Suprapubic skin (tissue), 4 donors: Measurements from ENCODE around the gene FBXO11.

Source experiments
- EP300 ChIP-seq: sonication (generic); formaldehyde crosslinking; IDR thresholded peaks from one replicate; pipeline ENCODE4 v1.6.1; 2017; ENCODE audit warnings: antibody characterized with exemption
- POLR2A ChIP-seq, 2 donors: fragments of 450-650 bp; IDR thresholded peaks; one replicate each; pipeline ENCODE4 v1.6.1; 2017; ENCODE audit warnings: antibody characterized with exemption in 2 of 2, mild to moderate bottlenecking in 2 of 2, moderate library complexity in 2 of 2
- POLR2AphosphoS5 ChIP-seq, 3 donors: sonication (generic); formaldehyde crosslinking; IDR thresholded peaks; one replicate each; pipeline ENCODE4 v1.6.1; 2017; ENCODE audit warnings: antibody characterized with exemption in 3 of 3
- TF ChIP-seq, protein P1 (sequence below), 2 donors: fragments of 200-600 bp in 1 of 2; fragments of 450-650 bp in 1 of 2; sonication (generic) in 1 of 2; IDR thresholded peaks; one replicate each; pipeline ENCODE4 v1.5.1; 2016 to 2019; ENCODE audit warnings: antibody characterized with exemption in 2 of 2, mild to moderate bottlenecking in 1 of 2, moderate library complexity in 1 of 2

- TF ChIP-seq, protein P1, sequence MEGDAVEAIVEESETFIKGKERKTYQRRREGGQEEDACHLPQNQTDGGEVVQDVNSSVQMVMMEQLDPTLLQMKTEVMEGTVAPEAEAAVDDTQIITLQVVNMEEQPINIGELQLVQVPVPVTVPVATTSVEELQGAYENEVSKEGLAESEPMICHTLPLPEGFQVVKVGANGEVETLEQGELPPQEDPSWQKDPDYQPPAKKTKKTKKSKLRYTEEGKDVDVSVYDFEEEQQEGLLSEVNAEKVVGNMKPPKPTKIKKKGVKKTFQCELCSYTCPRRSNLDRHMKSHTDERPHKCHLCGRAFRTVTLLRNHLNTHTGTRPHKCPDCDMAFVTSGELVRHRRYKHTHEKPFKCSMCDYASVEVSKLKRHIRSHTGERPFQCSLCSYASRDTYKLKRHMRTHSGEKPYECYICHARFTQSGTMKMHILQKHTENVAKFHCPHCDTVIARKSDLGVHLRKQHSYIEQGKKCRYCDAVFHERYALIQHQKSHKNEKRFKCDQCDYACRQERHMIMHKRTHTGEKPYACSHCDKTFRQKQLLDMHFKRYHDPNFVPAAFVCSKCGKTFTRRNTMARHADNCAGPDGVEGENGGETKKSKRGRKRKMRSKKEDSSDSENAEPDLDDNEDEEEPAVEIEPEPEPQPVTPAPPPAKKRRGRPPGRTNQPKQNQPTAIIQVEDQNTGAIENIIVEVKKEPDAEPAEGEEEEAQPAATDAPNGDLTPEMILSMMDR (IDR thresholded peaks at IDR 0.05): no peak
- TF ChIP-seq POLR2A (IDR thresholded peaks at IDR 0.05) (no peak), EP300 (no peak), POLR2AphosphoS5 (IDR thresholded peaks at IDR 0.05) (no peak)
Observed at GRCh38 chr2:47809903-47810302, 96.4 kb downstream of the FBXO11 start.
